Ecto neural progenitor cell (in vitro differentiated cells): Measurements from ENCODE around the gene GJE1.
A peak's percentile ranks its signal among the peaks of the same experiment; 100 is the strongest.
"Not testable (repeated sequence)": the region's sequence is repeated elsewhere in the genome, so short reads cannot be mapped to it uniquely, and the experiment has no call there.

Experiments used
- DNase-seq: peaks from one replicate; pipeline ENCODE4 v3.0.0-alpha.2; 2018; ENCODE audit warnings: low spot score

Gene GJE1

GRCh38 chr6:142132625-142133024, at the start of gene GJE1:
TSS of gene GJE1 (plus strand) at chr6:142132925. CDS start at chr6:142133159, 234 bp downstream.
- DNase-seq, result no peak

GRCh38 chr6:142087950-142088857, 44.5 kb upstream of the GJE1 start:
- peak; percentile 47 for DNase-seq

GRCh38 chr6:142088858-142089216, 43.9 kb upstream of the GJE1 start:
- peak; percentile 77 for DNase-seq

- DNase-seq, result not testable (repeated sequence)
Observed at GRCh38 chr6:142104820-142105219, 27.9 kb upstream of the GJE1 start.

- not testable (repeated sequence) for DNase-seq
Observed at GRCh38 chr6:142110820-142111219, 21.9 kb upstream of the GJE1 start.

GRCh38 chr6:142112451-142113061, 20.2 kb upstream of the GJE1 start:
- DNase-seq, result peak; percentile 63

GRCh38 chr6:142117366-142117765, 15.4 kb upstream of the GJE1 start:
- DNase-seq, result no peak

GRCh38 chr6:142118328-142118727, 14.4 kb upstream of the GJE1 start:
- DNase-seq, result no peak

- no peak for DNase-seq
Observed at GRCh38 chr6:142118925-142119324, 13.8 kb upstream of the GJE1 start.

- no peak for DNase-seq
Observed at GRCh38 chr6:142121342-142121741, 11.4 kb upstream of the GJE1 start.

- DNase-seq, result no peak
Observed at GRCh38 chr6:142130814-142131213, 1.9 kb upstream of the GJE1 start.

GRCh38 chr6:142138876-142139275, 6.2 kb downstream of the GJE1 start:
- DNase-seq, result no peak

GRCh38 chr6:142141531-142141930, 8.8 kb downstream of the GJE1 start:
- not testable (repeated sequence) for DNase-seq

GRCh38 chr6:142146828-142147662, 14.3 kb downstream of the GJE1 start, which contains the start of the genes NMBR and VTA1:
TSS of gene NMBR (minus strand) at chr6:142147122. CDS start at chr6:142088658, 58,464 bp downstream.
TSS of gene VTA1 (plus strand) at chr6:142147263. CDS start at chr6:142147288, 25 bp downstream.
- peak; percentile 95 for DNase-seq

- DNase-seq, result no peak
Observed at GRCh38 chr6:142152746-142153145, 20.0 kb downstream of the GJE1 start.

GRCh38 chr6:142153196-142153595, 20.5 kb downstream of the GJE1 start:
- DNase-seq, result no peak

- DNase-seq, result no peak
Observed at GRCh38 chr6:142154336-142154735, 21.6 kb downstream of the GJE1 start.

- DNase-seq, result no peak
Observed at GRCh38 chr6:142155091-142155490, 22.4 kb downstream of the GJE1 start.

- no peak for DNase-seq
Observed at GRCh38 chr6:142155895-142156757, 23.4 kb downstream of the GJE1 start.

GRCh38 chr6:142156758-142157068, 24.0 kb downstream of the GJE1 start:
- not testable (repeated sequence) for DNase-seq

- no peak for DNase-seq
Observed at GRCh38 chr6:142162780-142163179, 30.1 kb downstream of the GJE1 start.
